GM23338 (cell line): ENCODE results near the gene TRDMT1. TPM values are rescaled to one million over a fixed set of nuclear protein-coding genes. Genes with fewer than 3 reads are reported as not detected.

Source experiments
- ATAC-seq: fragments of 200-7000 bp; cut with Tn5 transposase; 3 replicates; pipeline ENCODE4 v1.9.1; 2020
- DNase-seq: peaks from one replicate; pipeline ENCODE4 v3.0.0-alpha.2; 2015; ENCODE audit warnings: low spot score
- H2AFZ ChIP-seq: fragments of 200-600 bp; sonication (generic); 2 replicates; pipeline ENCODE4 v1.8.0; 2016; ENCODE audit warnings: antibody characterized with exemption, mild to moderate bottlenecking, moderate library complexity
- H3F3A ChIP-seq: fragments of 200-600 bp; sonication (generic); replicated peaks from 2 replicates; pipeline ENCODE4 v1.8.0; 2017; ENCODE audit warnings: antibody characterized with exemption, mixed run types, low read depth
- H3K27ac ChIP-seq: fragments of 200-600 bp; sonication (generic); 2 replicates; pipeline ENCODE4 v1.6.1; 2016; ENCODE audit warnings: low read depth
- H3K27me3 ChIP-seq: fragments of 200-600 bp; sonication (generic); 2 replicates; pipeline ENCODE4 v1.8.0; 2016; ENCODE audit warnings: mild to moderate bottlenecking, mixed run types, moderate library complexity; ENCODE audit not compliant: insufficient read depth
- H3K36me3 ChIP-seq: fragments of 200-600 bp; sonication (generic); 2 replicates; pipeline ENCODE4 v1.8.0; 2016; ENCODE audit warnings: mild to moderate bottlenecking; ENCODE audit not compliant: insufficient read depth
- H3K4me1 ChIP-seq: fragments of 200-600 bp; sonication (generic); 2 replicates; pipeline ENCODE4 v1.8.0; 2016; ENCODE audit warnings: mild to moderate bottlenecking, moderate library complexity; ENCODE audit not compliant: insufficient read depth
- H3K4me2 ChIP-seq: fragments of 200-600 bp; sonication (generic); 2 replicates; pipeline ENCODE4 v1.7.1; 2017; ENCODE audit warnings: mixed run types
- H3K4me3 ChIP-seq: fragments of 200-600 bp; sonication (generic); 2 replicates; pipeline ENCODE4 v1.6.1; 2016; ENCODE audit warnings: mixed run types
- H3K79me2 ChIP-seq: fragments of 200-600 bp; sonication (generic); replicated peaks from 2 replicates; pipeline ENCODE4 v1.8.0; 2017; ENCODE audit warnings: mild to moderate bottlenecking; ENCODE audit not compliant: insufficient read depth
- H3K9me2 ChIP-seq: fragments of 200-600 bp; sonication (generic); 2 replicates; pipeline ENCODE4 v1.8.0; 2017; ENCODE audit not compliant: insufficient read depth
- H4K20me1 ChIP-seq: fragments of 200-600 bp; sonication (generic); replicated peaks from 2 replicates; pipeline ENCODE4 v1.8.0; 2017; ENCODE audit warnings: mild to moderate bottlenecking; ENCODE audit not compliant: insufficient read depth
- H3K27ac Mint-ChIP-seq: 2 replicates; pipeline ENCODE4 v1.8.0; 2020; ENCODE audit warnings: inconsistent platforms, mild to moderate bottlenecking, moderate library complexity, mixed read lengths
- H3K27me3 Mint-ChIP-seq: 3 replicates; pipeline ENCODE4 v1.8.0; 2022; ENCODE audit warnings: low read depth, mild to moderate bottlenecking, moderate library complexity, mixed read lengths, inconsistent platforms; ENCODE audit not compliant: insufficient read depth, poor library complexity
- H3K36me3 Mint-ChIP-seq: 3 replicates; pipeline ENCODE4 v1.8.0; 2021; ENCODE audit warnings: low read depth, mild to moderate bottlenecking, inconsistent platforms, moderate library complexity, mixed read lengths
- H3K4me1 Mint-ChIP-seq: 3 replicates; pipeline ENCODE4 v1.8.0; 2020; ENCODE audit warnings: mild to moderate bottlenecking, inconsistent platforms, mixed read lengths
- H3K4me3 Mint-ChIP-seq: 3 replicates; pipeline ENCODE4 v1.8.0; 2021; ENCODE audit warnings: moderate library complexity, mild to moderate bottlenecking, inconsistent platforms, mixed read lengths
- H3K9me3 Mint-ChIP-seq: 3 replicates; pipeline ENCODE4 v1.8.0; 2020; ENCODE audit warnings: moderate library complexity, mild to moderate bottlenecking, inconsistent platforms, mixed read lengths
- CREB1 ChIP-seq: fragments of 250-450 bp; sonication (Bioruptor Pico); IDR thresholded peaks from 2 replicates; pipeline ENCODE4 v1.5.0; 2020; ENCODE audit warnings: low read depth, mild to moderate bottlenecking, moderate library complexity
- EZH2 ChIP-seq: fragments of 200-600 bp; sonication (generic); IDR thresholded peaks from one replicate; pipeline ENCODE4 v1.8.0; 2017; ENCODE audit warnings: antibody characterized with exemption, mild to moderate bottlenecking, low read depth; ENCODE audit not compliant: unreplicated experiment
- EZH2phosphoT487 ChIP-seq: fragments of 200-600 bp; sonication (generic); IDR thresholded peaks from one replicate; pipeline ENCODE4 v1.8.1; 2018; ENCODE audit warnings: antibody characterized with exemption; ENCODE audit not compliant: unreplicated experiment
- NANOG ChIP-seq: IDR thresholded peaks from 2 replicates; pipeline ENCODE4 v1.6.1; 2016; ENCODE audit warnings: antibody characterized with exemption, borderline replicate concordance
- POLR2AphosphoS5 ChIP-seq: IDR thresholded peaks from 2 replicates; pipeline ENCODE4 v1.6.1; 2016; ENCODE audit warnings: antibody characterized with exemption, low read depth
- REST ChIP-seq: IDR thresholded peaks from one replicate; pipeline ENCODE4 v1.6.1; 2018; ENCODE audit warnings: antibody characterized with exemption; ENCODE audit not compliant: unreplicated experiment
- ZNF114 ChIP-seq: fragments of 250-450 bp; sonication (Bioruptor Pico); IDR thresholded peaks from 2 replicates; pipeline ENCODE4 v1.5.0; 2020; ENCODE audit warnings: mild to moderate bottlenecking, moderate library complexity
- ZNF331 ChIP-seq: fragments of 250-450 bp; sonication (Bioruptor Pico); IDR thresholded peaks from 2 replicates; pipeline ENCODE4 v1.5.0; 2020; ENCODE audit warnings: low read depth, mild to moderate bottlenecking, moderate library complexity
- ZNF462 ChIP-seq: fragments of 250-450 bp; sonication (Bioruptor Pico); IDR thresholded peaks from 2 replicates; pipeline ENCODE4 v1.5.0; 2020; ENCODE audit warnings: mild to moderate bottlenecking, moderate library complexity
- polyA plus RNA-seq: library from polyadenylated mRNA; unstranded; fragments of >200 nt; fragmentation: Nextera tagmentation; extraction: Ambion mirVana; gene quantifications from 2 replicates; pipeline ENCODE4 v1.2.1, GENCODE V29; 2016
- total RNA-seq: library from RNA; depleted of rRNA; stranded (reverse); fragments of >200 nt; shearing (Covaris generic); gene quantifications from 2 replicates; pipeline ENCODE4 v1.2.3, GENCODE V29; 2014
- TF ChIP-seq, protein P1 (sequence below), 2 experiments: fragments of 200-600 bp in 1 of 2; sonication (generic) in 1 of 2; conservative IDR thresholded peaks; 2 replicates each; pipeline versions ENCODE4 v1.5.1 to v1.6.1; 2016 to 2017; ENCODE audit warnings: antibody characterized with exemption in 2 of 2, low read depth in 2 of 2, mild to moderate bottlenecking in 2 of 2, moderate library complexity in 1 of 2

TRDMT1 gene
- total and polyA plus RNA-seq, 2 experiments from 2014 or later = 16.0 to 37.7 TPM

DNA sequence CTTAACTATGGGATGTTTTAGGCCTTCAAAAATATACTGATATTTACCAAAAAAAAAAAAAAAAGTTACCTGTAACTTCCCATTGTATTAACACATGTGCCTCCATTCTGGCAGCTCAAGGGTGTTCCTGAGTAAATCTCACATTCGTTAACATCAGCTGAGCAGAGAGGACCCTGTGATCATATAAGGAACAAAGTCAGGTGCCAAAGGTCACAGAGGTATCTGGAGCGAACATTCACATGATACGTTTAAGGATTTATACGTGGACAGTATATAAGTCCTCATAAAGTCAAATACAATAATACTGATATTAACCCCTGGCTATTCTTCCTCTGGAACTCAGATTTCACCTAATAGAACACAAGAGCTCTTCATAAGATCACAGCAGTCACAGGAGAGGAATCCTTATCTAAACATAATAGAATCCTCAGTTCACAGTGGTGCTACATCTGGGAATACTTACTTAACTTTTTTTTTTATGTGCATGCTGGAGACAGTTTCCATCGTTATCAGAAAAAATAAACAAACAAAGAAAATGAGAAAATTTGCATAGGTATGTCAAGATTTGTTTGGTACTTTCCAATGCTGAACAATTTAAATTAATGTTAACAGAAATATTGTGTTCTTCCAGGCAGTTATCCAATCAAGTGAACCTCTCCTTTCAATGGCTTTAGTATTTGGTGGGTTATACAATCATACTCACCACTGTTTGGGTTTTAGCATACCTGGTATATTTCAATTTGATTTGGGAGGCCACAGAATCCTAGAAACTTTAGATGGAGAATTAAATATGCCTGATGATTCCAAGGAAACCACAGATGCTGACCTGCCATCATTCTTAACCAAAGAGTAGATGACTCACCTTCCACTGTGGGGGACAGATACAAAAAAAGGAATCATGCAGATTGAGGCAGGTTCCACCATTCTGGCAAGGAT, 78.5 kb downstream of the TRDMT1 start:
- H3K79me2 ChIP-seq = no peaks in the 10 kb centered on the region
- DNase-seq = no peak
- Mint-ChIP-seq H3K27me3 (no peaks in the 10 kb centered on the region), H3K4me3 (no peak overlapping the region), H3K9me3 (no peaks in the 10 kb centered on the region), H3K27ac (peak overlapping the region; percentile 2; the same call in 1 of the 2 replicates), H3K4me1 (peaks cover 13% of the 10 kb centered on the region), H3K36me3 (no peaks in the 10 kb centered on the region)
- no peak overlapping the region for H3K4me3 ChIP-seq
- H3K27ac ChIP-seq = no peak overlapping the region
- no peaks in the 10 kb centered on the region for H3K27me3 ChIP-seq
- H3K9me2 ChIP-seq = no peaks in the 10 kb centered on the region
- H3K36me3 ChIP-seq = no peaks in the 10 kb centered on the region
- H4K20me1 ChIP-seq = no peaks in the 10 kb centered on the region
- peak overlapping the region; percentile 69 for H2AFZ ChIP-seq
- no peaks in the 10 kb centered on the region for H3K4me1 ChIP-seq
- TF ChIP-seq NANOG = no peak
- no peak for TF ChIP-seq ZNF462 (CRISPR knock-in tag)
- TF ChIP-seq ZNF331 (CRISPR knock-in tag) = no peak
- TF ChIP-seq EZH2phosphoT487 = no peak
- no peak for TF ChIP-seq REST
- TF ChIP-seq EZH2 = no peak
- TF ChIP-seq, protein P1, sequence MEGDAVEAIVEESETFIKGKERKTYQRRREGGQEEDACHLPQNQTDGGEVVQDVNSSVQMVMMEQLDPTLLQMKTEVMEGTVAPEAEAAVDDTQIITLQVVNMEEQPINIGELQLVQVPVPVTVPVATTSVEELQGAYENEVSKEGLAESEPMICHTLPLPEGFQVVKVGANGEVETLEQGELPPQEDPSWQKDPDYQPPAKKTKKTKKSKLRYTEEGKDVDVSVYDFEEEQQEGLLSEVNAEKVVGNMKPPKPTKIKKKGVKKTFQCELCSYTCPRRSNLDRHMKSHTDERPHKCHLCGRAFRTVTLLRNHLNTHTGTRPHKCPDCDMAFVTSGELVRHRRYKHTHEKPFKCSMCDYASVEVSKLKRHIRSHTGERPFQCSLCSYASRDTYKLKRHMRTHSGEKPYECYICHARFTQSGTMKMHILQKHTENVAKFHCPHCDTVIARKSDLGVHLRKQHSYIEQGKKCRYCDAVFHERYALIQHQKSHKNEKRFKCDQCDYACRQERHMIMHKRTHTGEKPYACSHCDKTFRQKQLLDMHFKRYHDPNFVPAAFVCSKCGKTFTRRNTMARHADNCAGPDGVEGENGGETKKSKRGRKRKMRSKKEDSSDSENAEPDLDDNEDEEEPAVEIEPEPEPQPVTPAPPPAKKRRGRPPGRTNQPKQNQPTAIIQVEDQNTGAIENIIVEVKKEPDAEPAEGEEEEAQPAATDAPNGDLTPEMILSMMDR (conservative IDR thresholded peaks at IDR 0.05; ENCODE audit: low read depth in 2 of 2) = no peak
- TF ChIP-seq POLR2AphosphoS5 = no peak
- TF ChIP-seq ZNF114 = no peak
- no peak for TF ChIP-seq CREB1 (CRISPR knock-in tag)
- no peaks in the 10 kb centered on the region for H3F3A ChIP-seq
- no peak for ATAC-seq
- H3K4me2 ChIP-seq = no peak overlapping the region
